KMS-11 (cell line): ENCODE data around the gene PRXL2A.
"Not testable (repeated sequence)": the region's sequence is repeated elsewhere in the genome, so short reads cannot be mapped to it uniquely, and the experiment has no call there.

Experiments used
- H2AFZ ChIP-seq: fragments of 200-600 bp; sonication (generic); 2 replicates; pipeline ENCODE4 v1.6.1; 2016; ENCODE audit warnings: antibody characterized with exemption, mixed run types, low read depth
- H3K27ac ChIP-seq: fragments of 200-600 bp; sonication (generic); 2 replicates; pipeline ENCODE4 v1.6.1; 2016; ENCODE audit warnings: mild to moderate bottlenecking, mixed run types
- H3K27me3 ChIP-seq: fragments of 200-600 bp; sonication (generic); 2 replicates; pipeline ENCODE4 v1.6.1; 2017; ENCODE audit warnings: mild to moderate bottlenecking, low read depth, mixed run types, moderate library complexity; ENCODE audit not compliant: insufficient read depth
- H3K36me3 ChIP-seq: fragments of 200-600 bp; sonication (generic); 2 replicates; pipeline ENCODE4 v1.6.1; 2017; ENCODE audit warnings: mild to moderate bottlenecking, mixed run types; ENCODE audit not compliant: insufficient read depth
- H3K4me1 ChIP-seq: fragments of 200-600 bp; sonication (generic); 2 replicates; pipeline ENCODE4 v1.6.1; 2016; ENCODE audit warnings: mild to moderate bottlenecking, low read depth, mixed run types; ENCODE audit not compliant: poor library complexity, severe bottlenecking
- H3K4me2 ChIP-seq: fragments of 200-600 bp; sonication (generic); 2 replicates; pipeline ENCODE4 v1.7.0; 2016; ENCODE audit warnings: mild to moderate bottlenecking, mixed run types
- H3K4me3 ChIP-seq: fragments of 200-600 bp; sonication (generic); IDR thresholded peaks from 2 replicates; pipeline ENCODE4 v1.6.1; 2017; ENCODE audit warnings: low read depth, low read length, mixed read lengths; ENCODE audit not compliant: insufficient read depth
- H3K79me2 ChIP-seq: fragments of 200-600 bp; sonication (generic); 2 replicates; pipeline ENCODE4 v1.6.1; 2016; ENCODE audit warnings: low read depth, mixed run types; ENCODE audit not compliant: insufficient read depth
- H3K9ac ChIP-seq: fragments of 200-600 bp; sonication (generic); 2 replicates; pipeline ENCODE4 v1.6.1; 2016; ENCODE audit warnings: mild to moderate bottlenecking, mixed run types
- H4K20me1 ChIP-seq: fragments of 200-600 bp; sonication (generic); 2 replicates; pipeline ENCODE4 v1.6.1; 2016; ENCODE audit warnings: mild to moderate bottlenecking, mixed run types; ENCODE audit not compliant: insufficient read depth
- TF ChIP-seq, protein P1 (sequence below): fragments of 200-600 bp; sonication (generic); conservative IDR thresholded peaks from 2 replicates; pipeline ENCODE4 v1.6.1; 2017; ENCODE audit warnings: low read depth, mild to moderate bottlenecking, antibody characterized with exemption, low read length, moderate library complexity, mixed read lengths

Gene PRXL2A

DNA sequence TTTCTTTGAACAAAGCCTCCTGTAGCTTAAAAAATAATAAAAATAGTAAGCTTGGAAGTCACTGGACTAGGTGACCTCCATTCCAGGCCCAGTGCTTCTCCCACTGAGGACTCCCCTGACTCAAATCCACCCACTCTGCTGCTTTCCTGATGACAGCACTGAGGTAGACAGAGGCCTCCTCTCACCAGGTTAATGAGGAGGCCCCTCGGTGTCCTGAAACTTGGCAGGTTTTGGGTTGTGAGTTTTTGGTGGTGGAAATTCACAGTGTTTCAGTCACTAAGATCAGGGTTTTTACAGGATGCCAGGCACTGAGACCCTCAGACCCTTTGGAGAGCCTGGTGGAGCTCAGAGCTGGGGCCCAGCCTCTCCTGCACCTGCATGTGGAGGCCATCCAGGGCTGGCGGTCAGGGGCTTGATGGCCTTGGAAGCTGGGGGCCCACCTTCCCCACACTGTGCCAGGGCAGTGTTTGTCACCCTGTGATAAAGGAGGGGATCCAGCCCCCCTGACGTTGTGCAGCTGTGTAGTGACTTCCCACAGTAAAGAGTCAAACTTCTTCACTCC, 64.8 kb downstream of the PRXL2A start:
- H3K4me2 ChIP-seq = no peak overlapping the region
- no peaks in the 10 kb centered on the region for H3K36me3 ChIP-seq
- H3K27ac ChIP-seq = no peak overlapping the region
- no peaks in the 10 kb centered on the region for H3K79me2 ChIP-seq
- H4K20me1 ChIP-seq = no peaks in the 10 kb centered on the region
- TF ChIP-seq, protein P1, sequence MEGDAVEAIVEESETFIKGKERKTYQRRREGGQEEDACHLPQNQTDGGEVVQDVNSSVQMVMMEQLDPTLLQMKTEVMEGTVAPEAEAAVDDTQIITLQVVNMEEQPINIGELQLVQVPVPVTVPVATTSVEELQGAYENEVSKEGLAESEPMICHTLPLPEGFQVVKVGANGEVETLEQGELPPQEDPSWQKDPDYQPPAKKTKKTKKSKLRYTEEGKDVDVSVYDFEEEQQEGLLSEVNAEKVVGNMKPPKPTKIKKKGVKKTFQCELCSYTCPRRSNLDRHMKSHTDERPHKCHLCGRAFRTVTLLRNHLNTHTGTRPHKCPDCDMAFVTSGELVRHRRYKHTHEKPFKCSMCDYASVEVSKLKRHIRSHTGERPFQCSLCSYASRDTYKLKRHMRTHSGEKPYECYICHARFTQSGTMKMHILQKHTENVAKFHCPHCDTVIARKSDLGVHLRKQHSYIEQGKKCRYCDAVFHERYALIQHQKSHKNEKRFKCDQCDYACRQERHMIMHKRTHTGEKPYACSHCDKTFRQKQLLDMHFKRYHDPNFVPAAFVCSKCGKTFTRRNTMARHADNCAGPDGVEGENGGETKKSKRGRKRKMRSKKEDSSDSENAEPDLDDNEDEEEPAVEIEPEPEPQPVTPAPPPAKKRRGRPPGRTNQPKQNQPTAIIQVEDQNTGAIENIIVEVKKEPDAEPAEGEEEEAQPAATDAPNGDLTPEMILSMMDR = no peak
- H3K9ac ChIP-seq = no peak overlapping the region
- no peaks in the 10 kb centered on the region for H3K4me1 ChIP-seq
- H3K4me3 ChIP-seq = no peak overlapping the region
- no peaks in the 10 kb centered on the region for H3K27me3 ChIP-seq
- no peak overlapping the region for H2AFZ ChIP-seq

DNA sequence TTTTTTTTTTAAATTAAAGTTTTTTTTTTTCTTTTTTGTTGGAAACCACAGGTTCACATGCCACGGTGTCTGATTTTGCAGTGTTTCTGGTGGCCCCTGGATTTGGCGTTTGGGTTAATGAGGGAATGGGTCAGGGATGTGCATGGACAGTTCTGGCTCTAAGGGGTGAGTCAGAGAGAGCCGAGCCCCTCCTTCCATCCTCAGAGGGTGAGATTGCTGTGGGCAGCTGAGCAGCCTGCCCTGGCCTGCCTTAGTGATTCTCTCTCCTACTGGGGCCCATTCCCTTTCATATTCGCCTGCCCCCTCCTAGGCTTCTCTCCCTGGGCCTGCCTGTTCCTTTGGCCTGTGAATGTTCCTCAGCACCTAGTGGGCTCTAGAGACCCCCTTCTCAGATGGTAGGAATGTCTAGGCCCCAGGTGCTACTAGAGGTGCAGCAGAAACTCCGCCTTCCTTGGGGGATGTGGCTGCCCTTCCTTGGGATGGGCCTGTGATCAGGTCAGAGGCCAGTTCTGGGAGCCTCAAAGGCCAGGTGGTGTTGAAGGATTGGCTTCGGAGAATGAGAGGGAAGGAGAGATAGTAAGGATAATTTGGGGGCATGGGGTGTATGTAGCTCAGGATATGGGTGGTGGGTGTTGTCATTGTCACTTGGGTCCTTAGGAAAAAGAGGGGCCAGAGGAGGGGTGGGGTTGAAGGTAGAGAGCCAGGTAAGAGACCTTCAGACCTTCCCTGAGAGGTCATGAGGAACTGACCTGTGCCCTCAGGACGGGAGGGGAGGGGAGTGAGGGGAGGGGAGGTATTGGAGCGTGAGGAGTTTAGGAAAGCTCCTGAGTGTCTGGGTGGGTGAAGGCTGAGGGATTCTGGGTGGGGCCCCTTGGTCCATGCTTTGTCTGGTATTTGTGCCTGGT, 65.6 kb downstream of the PRXL2A start:
- TF ChIP-seq, protein P1 = no peak
- no peak overlapping the region for H3K4me2 ChIP-seq
- no peaks in the 10 kb centered on the region for H3K36me3 ChIP-seq
- no peak overlapping the region for H3K9ac ChIP-seq
- no peak overlapping the region for H3K4me3 ChIP-seq
- H4K20me1 ChIP-seq = no peaks in the 10 kb centered on the region
- H3K27me3 ChIP-seq = no peaks in the 10 kb centered on the region
- no peaks in the 10 kb centered on the region for H3K4me1 ChIP-seq
- no peaks in the 10 kb centered on the region for H3K79me2 ChIP-seq
- no peak overlapping the region for H3K27ac ChIP-seq
- no peak overlapping the region for H2AFZ ChIP-seq

DNA sequence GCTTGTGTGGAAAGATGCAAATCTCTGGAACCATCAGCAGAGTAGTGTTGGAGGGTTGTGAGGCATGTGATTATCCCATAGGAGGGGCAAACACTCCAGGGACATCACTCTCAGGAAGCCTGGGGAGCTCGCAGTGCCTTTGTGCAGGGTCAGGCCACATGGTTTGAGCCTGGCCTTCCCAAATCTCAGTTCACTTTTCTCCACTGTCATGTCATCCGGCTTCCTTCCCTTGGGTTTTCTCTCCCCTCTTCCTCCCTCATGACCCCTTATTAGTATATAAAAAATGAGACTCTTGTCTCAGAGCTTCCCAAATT, 66.2 kb downstream of the PRXL2A start:
- Histone ChIP-seq H2AFZ (no peak overlapping the region), H3K27me3 (no peaks in the 10 kb centered on the region), H3K4me2 (no peak overlapping the region), H4K20me1 (no peaks in the 10 kb centered on the region), H3K4me1 (no peaks in the 10 kb centered on the region), H3K4me3 (no peak overlapping the region), H3K36me3 (no peaks in the 10 kb centered on the region), H3K79me2 (no peaks in the 10 kb centered on the region), H3K9ac (no peak overlapping the region), H3K27ac (no peak overlapping the region)
- TF ChIP-seq, protein P1 = no peak

DNA sequence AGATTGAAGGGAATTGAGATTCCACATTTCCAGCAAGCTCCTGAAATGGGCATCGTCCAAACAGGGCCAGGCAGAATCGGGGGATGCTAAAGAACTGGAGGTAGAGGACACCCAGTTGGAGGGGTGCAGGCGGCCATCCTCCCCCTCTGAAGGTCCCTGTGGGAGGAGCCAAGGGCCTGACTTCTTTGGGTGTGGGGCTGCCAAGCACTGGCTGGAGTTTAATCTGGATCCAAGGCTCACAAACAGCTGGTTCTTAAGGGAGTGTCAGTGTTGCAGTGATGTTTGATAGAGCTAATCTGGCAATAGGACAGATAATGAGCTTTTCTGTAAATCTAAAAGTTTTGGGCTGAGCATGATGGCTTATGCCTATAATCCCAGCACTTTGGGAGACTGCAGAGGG, 66.6 kb downstream of the PRXL2A start:
- Histone ChIP-seq H3K36me3 (no peaks in the 10 kb centered on the region), H3K27me3 (no peaks in the 10 kb centered on the region), H3K9ac (no peak overlapping the region), H4K20me1 (no peaks in the 10 kb centered on the region), H3K4me1 (no peaks in the 10 kb centered on the region), H3K79me2 (no peaks in the 10 kb centered on the region), H3K27ac (no peak overlapping the region), H3K4me3 (no peak overlapping the region), H2AFZ (no peak overlapping the region), H3K4me2 (no peak overlapping the region)
- TF ChIP-seq, protein P1 = no peak

DNA sequence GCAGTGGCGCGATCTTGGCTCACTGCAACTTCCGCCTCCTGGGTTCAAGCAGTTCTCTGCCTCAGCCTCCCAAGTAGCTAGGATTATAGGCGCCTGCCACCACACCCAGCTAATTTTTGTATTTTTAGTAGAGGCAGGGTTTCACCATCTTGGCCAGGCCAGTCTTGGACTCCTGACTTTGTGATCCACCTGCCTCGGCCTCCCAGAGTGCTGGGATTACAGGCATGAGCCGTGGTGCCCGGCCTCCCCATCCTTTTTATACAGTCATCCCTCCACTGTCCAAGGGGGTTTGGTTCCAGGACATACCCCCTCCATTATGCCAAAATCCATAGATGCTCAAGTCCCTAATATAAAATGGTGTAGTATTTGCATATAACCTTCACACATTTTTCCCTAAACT, 67.3 kb downstream of the PRXL2A start:
- H3K4me1 ChIP-seq, H4K20me1 ChIP-seq, H2AFZ ChIP-seq, H3K79me2 ChIP-seq, H3K27me3 ChIP-seq, H3K4me2 ChIP-seq, H3K27ac ChIP-seq, H3K4me3 ChIP-seq, H3K9ac ChIP-seq, H3K36me3 ChIP-seq: not testable (repeated sequence)
